Effector CD8-positive, alpha-beta T cell (primary cell): ENCODE data around the gene SHMT2.

ENCODE experiments used
- DNase-seq: peaks from one replicate; lab custom pipeline; 2025; lab: John Stamatoyannopoulos, UW

The SHMT2 gene

DNA sequence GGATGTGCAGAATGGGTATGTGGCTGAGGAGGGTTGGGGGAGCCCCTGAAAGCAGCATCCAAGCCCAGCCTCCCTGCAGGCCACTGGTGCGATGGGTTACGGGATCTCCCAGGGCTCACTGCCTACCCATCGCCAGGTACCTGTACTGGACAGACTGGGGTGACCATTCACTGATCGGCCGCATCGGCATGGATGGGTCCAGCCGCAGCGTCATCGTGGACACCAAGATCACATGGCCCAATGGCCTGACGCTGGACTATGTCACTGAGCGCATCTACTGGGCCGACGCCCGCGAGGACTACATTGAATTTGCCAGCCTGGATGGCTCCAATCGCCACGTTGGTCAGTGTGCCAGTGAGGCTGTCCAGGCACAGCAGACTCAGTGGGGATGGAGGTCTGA lies 31.2 kb upstream of the SHMT2 start:
- DNase-seq: no peak

DNA sequence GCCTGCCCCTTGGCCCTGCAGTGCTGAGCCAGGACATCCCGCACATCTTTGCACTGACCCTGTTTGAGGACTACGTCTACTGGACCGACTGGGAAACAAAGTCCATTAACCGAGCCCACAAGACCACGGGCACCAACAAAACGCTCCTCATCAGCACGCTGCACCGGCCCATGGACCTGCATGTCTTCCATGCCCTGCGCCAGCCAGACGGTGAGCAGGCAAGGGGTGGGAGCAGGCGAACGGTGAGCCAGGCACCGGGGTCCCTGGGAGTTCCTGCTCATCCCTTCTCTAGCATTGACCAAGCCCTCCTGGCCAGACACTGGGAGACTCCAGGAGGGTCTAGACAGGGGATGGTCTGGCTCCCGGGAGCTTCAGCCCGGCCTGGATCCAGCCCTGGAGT lies 30.3 kb upstream of the SHMT2 start:
- no peak for DNase-seq

DNA sequence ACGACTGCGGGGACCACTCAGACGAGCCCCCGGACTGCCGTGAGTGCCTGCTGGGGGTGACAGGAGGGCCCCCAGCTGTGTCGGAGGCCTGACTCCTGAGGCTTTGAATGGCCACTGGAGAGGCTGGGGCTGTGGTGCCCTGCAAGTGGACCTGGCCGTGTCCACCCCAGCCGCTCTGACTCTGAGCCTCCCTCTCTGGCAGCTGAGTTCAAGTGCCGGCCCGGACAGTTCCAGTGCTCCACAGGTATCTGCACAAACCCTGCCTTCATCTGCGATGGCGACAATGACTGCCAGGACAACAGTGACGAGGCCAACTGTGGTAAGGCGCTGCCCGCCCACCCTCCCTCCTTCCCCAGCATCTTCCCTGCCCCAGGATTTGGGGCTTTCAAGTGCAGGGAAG lies 29.0 kb upstream of the SHMT2 start:
- no peak for DNase-seq

DNA sequence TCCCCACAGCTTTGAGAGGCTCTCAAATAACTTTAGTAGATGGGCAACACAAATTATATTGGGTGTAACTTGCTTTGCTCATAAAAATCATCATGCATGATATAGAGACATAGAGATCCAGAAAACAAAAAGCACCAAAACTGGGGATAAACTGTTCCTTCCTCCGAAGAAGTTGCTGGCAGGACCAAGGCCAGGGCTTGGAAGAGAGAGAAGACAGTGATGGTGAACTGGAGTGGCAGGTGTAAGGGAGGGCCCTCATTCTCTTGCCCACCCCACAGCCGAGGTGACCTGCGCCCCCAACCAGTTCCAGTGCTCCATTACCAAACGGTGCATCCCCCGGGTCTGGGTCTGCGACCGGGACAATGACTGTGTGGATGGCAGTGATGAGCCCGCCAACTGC lies 28.3 kb upstream of the SHMT2 start:
- DNase-seq: no peak

DNA sequence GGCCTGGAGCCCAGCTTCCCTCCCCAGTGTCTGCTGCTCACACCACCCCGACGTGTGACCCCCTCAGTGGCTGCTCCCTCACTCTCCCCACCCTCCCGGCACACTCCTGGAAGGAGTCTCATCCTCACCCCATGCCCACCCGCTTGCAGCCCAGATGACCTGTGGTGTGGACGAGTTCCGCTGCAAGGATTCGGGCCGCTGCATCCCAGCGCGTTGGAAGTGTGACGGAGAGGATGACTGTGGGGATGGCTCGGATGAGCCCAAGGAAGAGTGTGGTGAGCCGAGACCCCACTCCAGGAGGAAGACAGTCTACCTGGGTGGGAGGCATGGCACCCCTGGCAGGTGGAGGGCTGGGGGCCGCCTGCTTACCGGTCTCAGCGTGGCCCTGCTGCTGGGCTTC lies 27.9 kb upstream of the SHMT2 start:
- DNase-seq: no peak

DNA sequence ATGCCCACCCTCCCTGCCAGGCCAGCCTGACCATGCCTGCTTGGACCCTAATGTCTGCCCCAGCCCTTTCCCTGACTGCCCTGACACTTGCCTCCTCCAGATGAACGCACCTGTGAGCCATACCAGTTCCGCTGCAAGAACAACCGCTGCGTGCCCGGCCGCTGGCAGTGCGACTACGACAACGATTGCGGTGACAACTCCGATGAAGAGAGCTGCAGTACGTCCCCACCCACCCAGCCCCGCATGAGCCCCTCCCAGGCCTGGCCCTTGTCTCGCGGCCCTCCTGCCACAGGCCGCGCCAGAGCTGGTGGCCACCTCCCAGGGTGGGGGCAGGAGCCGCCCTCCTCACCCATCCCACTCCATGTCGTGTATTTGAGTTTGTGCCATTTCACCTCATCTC lies 27.2 kb upstream of the SHMT2 start:
- no peak for DNase-seq

DNA sequence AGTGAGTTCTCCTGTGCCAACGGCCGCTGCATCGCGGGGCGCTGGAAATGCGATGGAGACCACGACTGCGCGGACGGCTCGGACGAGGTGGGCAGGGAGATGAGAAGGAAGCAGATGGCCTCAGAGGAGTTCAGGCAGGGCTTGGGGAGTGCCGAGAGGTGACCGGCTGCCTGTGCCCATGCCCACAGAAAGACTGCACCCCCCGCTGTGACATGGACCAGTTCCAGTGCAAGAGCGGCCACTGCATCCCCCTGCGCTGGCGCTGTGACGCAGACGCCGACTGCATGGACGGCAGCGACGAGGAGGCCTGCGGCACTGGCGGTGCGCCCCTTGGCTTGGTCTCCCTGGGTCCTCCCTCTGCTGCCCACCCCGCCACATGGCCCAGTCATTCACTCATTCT lies 26.3 kb upstream of the SHMT2 start:
- no peak for DNase-seq

DNA sequence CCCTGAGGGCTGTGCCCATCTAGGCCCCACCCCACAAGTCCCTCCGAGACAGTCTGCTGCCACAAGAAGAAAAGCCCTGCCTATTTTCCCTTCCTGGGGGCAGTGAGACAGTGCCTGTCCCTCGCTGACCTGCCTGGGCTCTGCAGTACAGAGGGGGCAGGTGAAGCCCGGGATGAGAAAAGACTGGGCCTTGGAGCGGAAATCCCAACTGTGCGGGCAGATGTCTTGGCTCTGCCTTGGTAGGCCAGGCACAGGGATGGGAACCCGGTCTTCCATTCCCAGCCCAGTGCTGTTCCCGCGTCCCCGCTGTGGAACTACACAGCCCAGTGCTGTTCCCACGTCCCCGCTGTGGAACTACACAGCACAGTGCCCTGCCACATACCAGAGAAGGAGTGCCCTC lies 25.7 kb upstream of the SHMT2 start:
- DNase-seq: no peak

DNA sequence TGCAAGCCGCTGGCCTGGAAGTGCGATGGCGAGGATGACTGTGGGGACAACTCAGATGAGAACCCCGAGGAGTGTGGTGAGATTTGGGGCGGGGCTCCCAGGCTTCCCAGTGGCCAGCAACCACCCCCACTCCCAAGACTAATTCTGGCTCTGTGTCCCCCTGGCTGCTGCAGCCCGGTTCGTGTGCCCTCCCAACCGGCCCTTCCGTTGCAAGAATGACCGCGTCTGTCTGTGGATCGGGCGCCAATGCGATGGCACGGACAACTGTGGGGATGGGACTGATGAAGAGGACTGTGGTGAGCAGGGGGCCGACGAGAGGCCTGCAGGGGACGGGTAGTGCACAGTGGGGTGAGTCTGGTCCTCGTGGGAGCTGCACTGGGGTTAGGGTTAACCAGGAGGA lies 25.1 kb upstream of the SHMT2 start:
- no peak for DNase-seq

DNA sequence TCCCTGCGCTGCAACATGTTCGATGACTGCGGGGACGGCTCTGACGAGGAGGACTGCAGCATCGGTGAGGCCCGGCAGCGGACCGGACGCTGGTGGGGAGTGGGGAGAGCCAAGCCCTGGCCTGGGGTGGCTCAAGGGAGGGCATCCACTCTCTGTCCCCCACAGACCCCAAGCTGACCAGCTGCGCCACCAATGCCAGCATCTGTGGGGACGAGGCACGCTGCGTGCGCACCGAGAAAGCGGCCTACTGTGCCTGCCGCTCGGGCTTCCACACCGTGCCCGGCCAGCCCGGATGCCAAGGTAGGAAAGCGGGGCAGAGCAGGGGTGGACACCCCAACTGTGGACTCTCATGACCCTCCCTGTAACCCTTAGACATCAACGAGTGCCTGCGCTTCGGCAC lies 24.3 kb upstream of the SHMT2 start:
- DNase-seq: no peak

DNA sequence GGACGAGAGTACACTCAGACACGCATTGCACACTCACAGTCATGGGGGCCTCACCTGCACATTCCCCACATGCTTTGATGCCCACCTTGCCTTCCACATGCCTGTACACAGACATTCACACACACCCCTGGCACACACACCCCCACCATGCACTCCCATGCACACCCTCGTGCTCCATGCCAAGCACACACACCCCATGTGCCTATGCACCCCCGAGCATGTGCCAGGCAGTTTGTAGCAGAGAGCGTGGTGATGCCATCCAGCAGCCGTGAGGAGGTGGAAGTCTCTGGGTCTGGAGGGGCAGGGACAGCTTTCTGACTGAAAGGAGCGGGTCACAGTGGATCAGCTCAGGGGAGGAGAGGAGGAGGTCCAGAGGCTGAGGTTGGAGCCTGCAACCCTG lies 23.6 kb upstream of the SHMT2 start:
- no peak for DNase-seq

DNA sequence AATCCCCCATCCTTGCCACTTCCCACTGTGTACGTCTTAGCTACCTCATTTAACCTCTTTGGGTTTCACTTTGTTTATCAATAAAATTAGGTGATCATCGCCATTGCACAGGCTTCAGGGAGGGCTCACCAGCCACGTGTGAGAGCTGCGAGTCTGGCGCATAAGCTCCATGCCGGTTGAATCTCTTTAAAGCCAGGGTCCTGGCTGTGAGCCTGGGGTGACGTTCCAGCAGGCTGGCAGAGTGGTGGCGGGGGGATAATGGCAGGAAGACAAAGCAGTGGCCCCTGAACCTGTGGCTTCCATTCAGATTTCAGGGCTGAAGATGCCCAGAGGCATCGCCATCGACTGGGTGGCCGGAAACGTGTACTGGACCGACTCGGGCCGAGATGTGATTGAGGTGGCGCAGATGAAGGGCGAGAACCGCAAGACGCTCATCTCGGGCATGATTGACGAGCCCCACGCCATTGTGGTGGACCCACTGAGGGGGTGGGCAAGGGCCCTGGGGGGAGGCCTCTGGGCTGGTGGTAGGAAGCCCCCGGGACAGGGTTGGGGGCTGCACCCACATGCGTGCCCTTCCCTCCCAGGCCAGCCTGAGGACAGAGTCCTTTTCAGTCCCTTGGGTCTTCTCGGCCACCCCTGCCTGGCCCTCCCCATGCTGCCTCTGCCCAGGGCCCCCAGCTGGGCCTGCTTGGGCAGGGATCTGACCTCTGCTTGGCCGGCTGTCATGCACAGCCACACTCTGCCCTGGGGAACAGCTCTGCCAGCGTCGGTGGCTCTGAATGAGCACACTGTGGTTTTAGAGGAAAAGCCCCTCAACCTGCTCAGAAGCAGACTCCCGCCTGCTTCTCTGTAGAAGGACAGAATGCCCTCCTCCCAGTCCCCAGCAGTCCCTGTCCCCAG lies 21.5 kb upstream of the SHMT2 start:
- no peak for DNase-seq

DNA sequence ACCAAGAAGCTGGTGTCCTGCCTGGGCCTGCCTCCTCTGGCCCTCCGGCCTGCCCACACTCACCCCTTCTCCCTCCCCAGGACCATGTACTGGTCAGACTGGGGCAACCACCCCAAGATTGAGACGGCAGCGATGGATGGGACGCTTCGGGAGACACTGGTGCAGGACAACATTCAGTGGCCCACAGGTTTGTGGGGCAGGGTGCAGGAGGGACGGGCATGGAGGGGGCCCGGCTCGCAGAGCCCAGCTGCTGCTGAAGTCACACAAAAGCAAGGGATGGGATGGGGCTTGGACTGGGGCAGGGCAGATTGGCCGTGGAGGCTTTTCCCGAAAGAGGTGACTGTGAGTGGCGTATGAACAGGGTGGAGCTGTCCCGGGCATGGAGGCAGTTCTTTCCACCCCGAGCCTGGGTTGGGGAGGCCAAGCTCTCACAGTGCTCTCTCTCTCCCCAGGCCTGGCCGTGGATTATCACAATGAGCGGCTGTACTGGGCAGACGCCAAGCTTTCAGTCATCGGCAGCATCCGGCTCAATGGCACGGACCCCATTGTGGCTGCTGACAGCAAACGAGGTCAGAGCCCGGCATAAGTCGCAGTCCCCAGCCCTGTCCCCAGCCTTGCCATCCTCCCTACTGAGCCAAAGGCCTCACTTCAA lies 20.8 kb upstream of the SHMT2 start:
- no peak for DNase-seq

DNA sequence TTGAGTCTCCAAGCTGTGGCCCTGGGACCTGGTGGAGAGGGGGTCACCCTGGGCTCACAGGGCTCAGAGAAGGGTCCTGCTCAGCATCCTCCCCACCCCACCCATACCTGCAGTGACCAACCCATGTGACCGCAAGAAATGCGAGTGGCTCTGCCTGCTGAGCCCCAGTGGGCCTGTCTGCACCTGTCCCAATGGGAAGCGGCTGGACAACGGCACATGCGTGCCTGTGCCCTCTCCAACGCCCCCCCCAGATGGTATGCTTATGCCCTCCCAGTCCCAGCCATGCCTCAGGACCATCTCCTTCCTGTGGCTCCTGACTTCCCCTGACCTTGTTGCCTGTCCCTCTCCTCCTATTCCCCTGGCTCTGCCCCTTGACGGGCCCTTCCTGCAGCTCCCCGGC lies 19.6 kb upstream of the SHMT2 start:
- no peak for DNase-seq

DNA sequence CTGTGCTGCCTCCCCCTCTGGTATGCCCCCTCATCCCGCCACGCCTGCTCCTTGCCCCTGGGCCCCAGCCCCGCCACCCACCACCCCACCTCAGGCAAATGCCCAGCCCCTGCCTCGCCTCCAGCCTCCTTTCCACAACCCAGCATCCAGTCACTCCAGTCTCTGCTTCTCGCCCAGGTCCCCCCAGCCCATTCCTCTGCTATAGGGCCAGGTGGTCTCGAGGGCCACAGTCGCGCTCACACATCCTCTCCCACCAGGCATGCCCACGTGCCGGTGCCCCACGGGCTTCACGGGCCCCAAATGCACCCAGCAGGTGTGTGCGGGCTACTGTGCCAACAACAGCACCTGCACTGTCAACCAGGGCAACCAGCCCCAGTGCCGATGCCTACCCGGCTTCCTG lies 19.1 kb upstream of the SHMT2 start:
- DNase-seq: no peak

DNA sequence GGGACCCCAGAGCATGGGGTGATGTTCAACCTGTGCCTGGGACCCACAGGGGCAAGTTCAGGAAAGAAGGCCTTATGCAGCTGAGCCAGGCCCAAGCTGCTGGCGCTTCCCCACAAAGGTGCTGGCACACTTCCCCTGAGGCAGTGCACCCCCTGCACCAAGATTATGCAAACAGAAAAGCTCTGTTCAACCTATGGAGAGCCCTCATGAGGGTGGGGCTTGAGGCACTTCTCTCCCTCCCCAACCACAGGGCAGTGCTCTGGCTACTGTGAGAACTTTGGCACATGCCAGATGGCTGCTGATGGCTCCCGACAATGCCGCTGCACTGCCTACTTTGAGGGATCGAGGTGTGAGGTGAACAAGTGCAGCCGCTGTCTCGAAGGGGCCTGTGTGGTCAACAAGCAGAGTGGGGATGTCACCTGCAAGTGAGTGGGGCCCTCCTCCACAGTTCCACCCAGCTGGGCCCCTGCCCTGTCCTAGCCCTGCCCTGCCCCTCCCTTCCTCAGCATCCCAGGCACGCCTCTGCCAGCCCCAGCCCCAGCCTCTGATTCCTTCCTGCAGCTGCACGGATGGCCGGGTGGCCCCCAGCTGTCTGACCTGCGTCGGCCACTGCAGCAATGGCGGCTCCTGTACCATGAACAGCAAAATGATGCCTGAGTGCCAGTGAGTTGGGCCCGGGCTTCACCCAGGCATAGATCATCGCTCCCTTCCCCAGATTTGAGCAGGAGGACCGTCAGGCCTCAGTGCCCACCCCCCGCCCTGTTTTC lies 18.4 kb upstream of the SHMT2 start:
- no peak for DNase-seq

DNA sequence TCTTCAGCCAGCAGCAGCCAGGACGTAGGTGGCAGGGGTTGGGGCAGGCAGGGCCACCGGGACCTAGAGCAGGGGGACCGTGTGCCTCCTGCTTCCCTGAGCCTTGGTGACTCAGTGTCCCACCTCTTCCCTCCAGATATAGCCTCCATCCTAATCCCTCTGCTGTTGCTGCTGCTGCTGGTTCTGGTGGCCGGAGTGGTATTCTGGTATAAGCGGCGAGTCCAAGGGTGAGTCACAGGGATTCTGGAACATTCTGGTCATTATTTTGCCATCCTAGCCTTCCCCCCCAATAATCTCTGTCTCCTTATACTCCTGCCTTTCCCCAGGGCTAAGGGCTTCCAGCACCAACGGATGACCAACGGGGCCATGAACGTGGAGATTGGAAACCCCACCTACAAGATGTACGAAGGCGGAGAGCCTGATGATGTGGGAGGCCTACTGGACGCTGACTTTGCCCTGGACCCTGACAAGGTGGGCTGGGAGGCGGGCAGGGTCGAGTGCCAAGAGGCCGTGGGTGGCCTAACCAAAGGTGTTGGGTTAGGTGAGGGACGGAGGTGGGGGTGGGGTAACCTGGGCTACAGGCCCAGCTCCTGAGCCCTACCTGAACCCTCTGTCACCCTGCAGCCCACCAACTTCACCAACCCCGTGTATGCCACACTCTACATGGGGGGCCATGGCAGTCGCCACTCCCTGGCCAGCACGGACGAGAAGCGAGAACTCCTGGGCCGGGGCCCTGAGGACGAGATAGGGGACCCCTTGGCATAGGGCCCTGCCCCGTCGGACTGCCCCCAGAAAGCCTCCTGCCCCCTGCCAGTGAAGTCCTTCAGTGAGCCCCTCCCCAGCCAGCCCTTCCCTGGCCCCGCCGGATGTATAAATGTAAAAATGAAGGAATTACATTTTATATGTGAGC lies 17.5 kb upstream of the SHMT2 start:
- no peak for DNase-seq

DNA sequence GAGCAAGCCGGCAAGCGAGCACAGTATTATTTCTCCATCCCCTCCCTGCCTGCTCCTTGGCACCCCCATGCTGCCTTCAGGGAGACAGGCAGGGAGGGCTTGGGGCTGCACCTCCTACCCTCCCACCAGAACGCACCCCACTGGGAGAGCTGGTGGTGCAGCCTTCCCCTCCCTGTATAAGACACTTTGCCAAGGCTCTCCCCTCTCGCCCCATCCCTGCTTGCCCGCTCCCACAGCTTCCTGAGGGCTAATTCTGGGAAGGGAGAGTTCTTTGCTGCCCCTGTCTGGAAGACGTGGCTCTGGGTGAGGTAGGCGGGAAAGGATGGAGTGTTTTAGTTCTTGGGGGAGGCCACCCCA lies 16.8 kb upstream of the SHMT2 start:
- DNase-seq: no peak

DNA sequence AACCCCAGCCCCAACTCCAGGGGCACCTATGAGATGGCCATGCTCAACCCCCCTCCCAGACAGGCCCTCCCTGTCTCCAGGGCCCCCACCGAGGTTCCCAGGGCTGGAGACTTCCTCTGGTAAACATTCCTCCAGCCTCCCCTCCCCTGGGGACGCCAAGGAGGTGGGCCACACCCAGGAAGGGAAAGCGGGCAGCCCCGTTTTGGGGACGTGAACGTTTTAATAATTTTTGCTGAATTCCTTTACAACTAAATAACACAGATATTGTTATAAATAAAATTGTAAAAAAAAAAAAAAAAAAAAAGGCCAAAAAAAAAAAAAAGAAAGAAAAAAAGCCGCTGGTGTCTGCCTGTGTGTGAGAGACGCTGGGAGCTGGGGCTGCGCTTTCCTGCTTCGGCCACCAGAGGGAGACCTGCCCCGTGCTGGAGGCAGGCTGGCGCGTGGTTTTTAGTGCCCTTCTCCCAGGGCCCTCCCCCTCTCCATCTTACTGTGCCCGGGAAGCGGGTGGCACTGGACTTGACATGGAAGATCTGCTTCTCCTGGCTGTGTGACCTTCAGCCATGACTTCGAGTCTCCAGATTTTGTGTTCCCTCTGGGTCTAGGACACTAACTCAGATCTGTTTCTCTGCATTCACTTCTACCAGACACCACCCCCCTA lies 16.3 kb upstream of the SHMT2 start:
- peak; percentile 76 for DNase-seq

DNA sequence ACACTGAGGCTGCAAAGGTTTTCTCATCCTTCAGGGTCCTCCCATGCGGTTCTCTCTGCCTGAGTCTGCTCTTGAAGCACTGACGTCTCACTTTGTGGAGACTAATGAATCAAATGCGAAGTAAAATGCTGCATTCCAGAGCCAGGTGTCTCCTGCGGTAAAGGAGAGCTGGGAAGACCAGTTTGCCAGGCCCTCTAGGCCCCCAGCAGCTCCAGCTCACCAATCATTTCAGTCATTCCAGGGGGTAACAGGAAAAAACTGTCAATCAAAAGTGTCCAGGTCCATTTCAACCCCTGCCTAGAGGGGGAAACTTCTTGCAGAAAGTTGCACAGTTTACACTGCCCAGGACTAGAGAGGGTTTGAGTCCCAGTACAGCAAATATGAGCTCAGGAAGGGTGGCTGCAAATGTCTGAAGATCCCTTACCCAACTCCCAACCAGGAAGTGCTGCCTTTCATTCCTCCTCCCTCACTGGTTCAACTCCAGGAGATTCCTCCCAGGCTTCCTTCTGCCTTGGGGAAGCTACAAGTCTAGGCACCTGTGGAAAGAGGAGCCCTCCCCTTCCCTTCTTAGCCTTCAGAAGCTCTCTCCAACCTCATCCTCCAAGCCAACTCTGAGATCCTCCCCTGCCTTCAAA lies 15.6 kb upstream of the SHMT2 start:
- DNase-seq: no peak

DNA sequence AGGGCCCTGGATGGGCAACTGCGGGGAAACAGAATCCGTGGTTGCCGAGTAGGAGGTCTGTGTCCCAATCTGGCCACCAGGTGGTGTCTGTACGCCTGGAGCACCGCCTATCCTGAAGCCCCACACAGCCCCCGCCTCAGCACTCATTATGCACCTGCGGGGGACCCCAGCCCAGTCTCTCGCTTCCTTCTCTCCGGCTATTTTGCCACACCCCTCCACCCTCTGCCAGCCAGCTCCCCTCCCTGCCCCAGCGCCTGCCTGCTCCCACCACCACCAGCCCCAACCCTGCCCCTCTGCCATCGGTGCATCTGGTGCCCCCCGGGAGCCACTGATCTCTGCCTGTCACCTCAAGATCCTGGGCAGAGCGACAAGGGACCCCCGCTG lies 15.1 kb upstream of the SHMT2 start:
- DNase-seq: peak; percentile 45
